ENCODE data around the gene TTLL13.

DNA sequence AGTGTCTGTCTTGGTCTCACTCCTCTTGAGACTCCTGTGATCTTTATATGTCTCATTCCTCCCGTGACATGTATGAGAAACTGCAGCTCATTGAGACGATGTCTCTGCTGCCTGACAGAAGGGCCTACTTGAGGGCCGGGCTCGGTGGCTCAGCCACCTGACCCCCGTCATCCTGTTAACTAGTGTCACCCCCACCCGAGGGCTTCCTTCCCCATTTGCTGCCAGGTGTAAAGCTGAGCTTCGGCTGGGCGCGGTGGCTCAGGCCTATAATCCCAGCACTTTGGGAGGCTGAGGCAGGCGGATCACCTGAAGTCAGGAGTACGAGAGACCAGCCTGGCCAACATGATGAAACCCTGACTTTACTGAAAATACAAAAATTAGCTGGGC is 35.5 kb upstream of the TTLL13 start:
- no peak for TF ChIP-seq POLR2A (IDR thresholded peaks at IDR 0.05)
- no peak for TF ChIP-seq CTCF (IDR thresholded peaks at IDR 0.05)
